Transverse colon (tissue), 4 donors: ENCODE results near the gene LRP8. TPM values are rescaled to one million over a fixed set of nuclear protein-coding genes. Genes with fewer than 3 reads are reported as not detected.

Source experiments
- DNase-seq: peaks from one replicate; pipeline ENCODE4 v3.0.0-alpha.2; 2019
- H3K27ac ChIP-seq, 4 donors: fragments of 200-600 bp; sonication (generic); 2 replicates each; pipeline ENCODE4 v1.5.1; 2016 to 2018; ENCODE audit warnings: inconsistent platforms in 4 of 4
- H3K27me3 ChIP-seq: fragments of 200-600 bp; sonication (generic); 2 replicates; pipeline ENCODE4 v1.5.1; 2017; ENCODE audit warnings: inconsistent platforms
- H3K36me3 ChIP-seq, 4 donors: fragments of 200-600 bp; sonication (generic); 2 replicates each; pipeline ENCODE4 v1.5.1; 2017 to 2019; ENCODE audit warnings: inconsistent platforms in 4 of 4
- H3K4me1 ChIP-seq, 4 donors: fragments of 200-600 bp; sonication (generic); 2 replicates each; pipeline ENCODE4 v1.5.1; 2017 to 2020; ENCODE audit warnings: inconsistent platforms in 4 of 4
- H3K4me3 ChIP-seq, 4 donors: fragments of 200-600 bp; sonication (generic); 1 replicate in 1 of 4; 2 replicates in 3 of 4; pipeline versions ENCODE4 v1.5.1 to v1.6.1; 2017 to 2019; ENCODE audit warnings: inconsistent platforms in 4 of 4
- H3K9me3 ChIP-seq, 2 donors: fragments of 200-600 bp; sonication (generic); 2 replicates each; pipeline ENCODE4 v1.5.1; 2017 to 2019; ENCODE audit warnings: inconsistent platforms in 2 of 2
- EP300 ChIP-seq: sonication (generic); formaldehyde crosslinking; IDR thresholded peaks from one replicate; pipeline ENCODE4 v1.6.1; 2017; ENCODE audit warnings: antibody characterized with exemption, low read depth
- POLR2A ChIP-seq: fragments of 450-650 bp; IDR thresholded peaks from one replicate; pipeline ENCODE4 v1.6.1; 2016; ENCODE audit warnings: antibody characterized with exemption, mild to moderate bottlenecking, moderate library complexity
- POLR2AphosphoS5 ChIP-seq, 3 donors: sonication (generic); formaldehyde crosslinking; IDR thresholded peaks; one replicate each; pipeline ENCODE4 v1.6.1; 2016; ENCODE audit warnings: antibody characterized with exemption in 3 of 3
- WGBS, 2 donors: methylation state at CpG; one replicate each; pipeline ENCODE4 v1.1.5; 2018; ENCODE audit warnings: low coverage in 1 of 2; 5-methylcytosine and 5-hydroxymethylcytosine counted together
- in situ Hi-C, 4 donors: fragments of 200-750 bp; cut with MboI; loops; one replicate each; pipeline versions ENCODE4 v1.15.0 to v1.15.1; 2017; ENCODE audit warnings: low sequenced_read_pairs in 3 of 4, low pct_ligation_motif_present in 1 of 4, low pct_unique_long_range_greater_than_20kb in 1 of 4
- intact Hi-C: fragments of 100-400 bp; cut with DNase I; formaldehyde crosslinking; loops from one replicate; pipeline ENCODE4 v1.15.1; 2023; ENCODE audit warnings: low total_unique reads
- total RNA-seq, 4 donors: library from RNA; depleted of rRNA; stranded (reverse); fragments of >200 nt; gene quantifications; one replicate each; pipeline ENCODE4 v1.1.0, GENCODE V29; 2016
- TF ChIP-seq, protein P1 (sequence below), 5 experiments: fragments of 200-600 bp in 3 of 5; fragments of 450-650 bp in 2 of 5; sonication (generic) in 3 of 5; IDR thresholded peaks; 1 replicate in 2 of 5; 2 replicates in 3 of 5; pipeline ENCODE4 v1.5.1; 2016 to 2017; ENCODE audit warnings: antibody characterized with exemption in 5 of 5, inconsistent platforms in 3 of 5, mild to moderate bottlenecking in 2 of 5, moderate library complexity in 1 of 5

Gene LRP8
- total RNA-seq, 4 donors from 2014 or later = 0.37 to 10.7 (median 1.4) TPM

DNA sequence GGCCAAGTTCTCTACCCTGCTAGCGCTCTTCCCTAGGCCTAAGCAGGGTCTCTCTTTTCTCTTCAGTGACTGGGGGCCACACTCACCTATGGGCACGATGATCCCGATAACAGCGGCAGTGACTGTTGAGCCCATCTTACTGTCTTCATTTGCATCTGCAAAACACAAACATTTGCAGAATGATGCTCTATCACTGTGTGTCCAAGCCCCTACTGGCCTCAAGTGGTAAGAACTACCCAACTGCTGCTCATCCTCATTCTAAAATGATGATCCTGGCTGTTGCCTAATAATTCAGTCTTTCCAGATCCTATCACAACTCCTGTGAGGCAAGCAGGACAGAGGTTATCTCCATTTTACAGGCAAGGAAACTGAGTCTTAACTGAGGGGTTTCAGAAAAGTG is 72.8 kb downstream of the LRP8 start:
- intact Hi-C loops (no loop called here), in situ Hi-C loops (no loop called here)
- no peak overlapping the region for H3K27ac ChIP-seq
- H3K27me3 ChIP-seq = no peaks in the 10 kb centered on the region
- no peaks in the 10 kb centered on the region for H3K4me1 ChIP-seq
- WGBS, 2 donors = 95 to 100% methylated on average over 4 of the region's 4 CpGs
- no peaks in the 10 kb centered on the region for H3K9me3 ChIP-seq
- DNase-seq = no peak
- H3K36me3 ChIP-seq = no peaks in the 10 kb centered on the region
- no peak overlapping the region for H3K4me3 ChIP-seq
- TF ChIP-seq, protein P1, sequence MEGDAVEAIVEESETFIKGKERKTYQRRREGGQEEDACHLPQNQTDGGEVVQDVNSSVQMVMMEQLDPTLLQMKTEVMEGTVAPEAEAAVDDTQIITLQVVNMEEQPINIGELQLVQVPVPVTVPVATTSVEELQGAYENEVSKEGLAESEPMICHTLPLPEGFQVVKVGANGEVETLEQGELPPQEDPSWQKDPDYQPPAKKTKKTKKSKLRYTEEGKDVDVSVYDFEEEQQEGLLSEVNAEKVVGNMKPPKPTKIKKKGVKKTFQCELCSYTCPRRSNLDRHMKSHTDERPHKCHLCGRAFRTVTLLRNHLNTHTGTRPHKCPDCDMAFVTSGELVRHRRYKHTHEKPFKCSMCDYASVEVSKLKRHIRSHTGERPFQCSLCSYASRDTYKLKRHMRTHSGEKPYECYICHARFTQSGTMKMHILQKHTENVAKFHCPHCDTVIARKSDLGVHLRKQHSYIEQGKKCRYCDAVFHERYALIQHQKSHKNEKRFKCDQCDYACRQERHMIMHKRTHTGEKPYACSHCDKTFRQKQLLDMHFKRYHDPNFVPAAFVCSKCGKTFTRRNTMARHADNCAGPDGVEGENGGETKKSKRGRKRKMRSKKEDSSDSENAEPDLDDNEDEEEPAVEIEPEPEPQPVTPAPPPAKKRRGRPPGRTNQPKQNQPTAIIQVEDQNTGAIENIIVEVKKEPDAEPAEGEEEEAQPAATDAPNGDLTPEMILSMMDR (IDR thresholded peaks at IDR 0.05) = no peak
- TF ChIP-seq EP300 (no peak), POLR2A (no peak), POLR2AphosphoS5 (IDR thresholded peaks at IDR 0.05) (no peak)

GRCh38 chr1:53254011-53254640 is 73.7 kb downstream of the LRP8 start:
- Histone ChIP-seq H3K27ac (no peak overlapping the region), H3K27me3 (no peaks in the 10 kb centered on the region), H3K4me1 (no peaks in the 10 kb centered on the region), H3K9me3 (no peaks in the 10 kb centered on the region), H3K4me3 (no peak overlapping the region), H3K36me3 (no peaks in the 10 kb centered on the region)
- WGBS, 2 donors = 80 to 83% methylated on average over 4 of the region's 4 CpGs
- no peak for DNase-seq
- in situ Hi-C loops (no loop called here), intact Hi-C loops (no loop called here)
- no peak for TF ChIP-seq EP300
- no peak for TF ChIP-seq POLR2A
- TF ChIP-seq, protein P1 (IDR thresholded peaks at IDR 0.05) = no peak
- TF ChIP-seq POLR2AphosphoS5 (IDR thresholded peaks at IDR 0.05) = no peak

GRCh38 chr1:53250325-53250724 is 77.5 kb downstream of the LRP8 start:
- in situ Hi-C loops = no loop called here

GRCh38 chr1:53249706-53250105 is 78.2 kb downstream of the LRP8 start:
- 68 to 94% methylated on average over 2 to 3 of the region's 3 CpGs for WGBS, 2 donors
- DNase-seq = no peak
- H3K27ac ChIP-seq = no peak overlapping the region

More at GRCh38 chr1:53250325-53250724, 77.5 kb downstream of the LRP8 start:
- no peak overlapping the region for H3K4me3 ChIP-seq
- DNase-seq = no peak
- TF ChIP-seq, protein P1 (IDR thresholded peaks at IDR 0.05) = no peak
- TF ChIP-seq EP300 = no peak
- no peak for TF ChIP-seq POLR2A
- no peak for TF ChIP-seq POLR2AphosphoS5 (IDR thresholded peaks at IDR 0.05)
- no peak overlapping the region for H3K27ac ChIP-seq
- no peaks in the 10 kb centered on the region for H3K27me3 ChIP-seq
- no peaks in the 10 kb centered on the region for H3K36me3 ChIP-seq
- no peaks in the 10 kb centered on the region for H3K9me3 ChIP-seq
- WGBS, 2 donors = 80 to 97% methylated on average over 4 of the region's 4 CpGs
- no peaks in the 10 kb centered on the region for H3K4me1 ChIP-seq
- intact Hi-C loops = no loop called here

More at GRCh38 chr1:53249706-53250105, 78.2 kb downstream of the LRP8 start:
- no peaks in the 10 kb centered on the region for H3K36me3 ChIP-seq
- in situ Hi-C loops = no loop called here
- intact Hi-C loops = no loop called here
- H3K4me1 ChIP-seq = no peaks in the 10 kb centered on the region
- no peaks in the 10 kb centered on the region for H3K9me3 ChIP-seq
- TF ChIP-seq POLR2AphosphoS5 (IDR thresholded peaks at IDR 0.05) (no peak), EP300 (no peak), POLR2A (no peak)
- TF ChIP-seq, protein P1 (IDR thresholded peaks at IDR 0.05) = no peak
- H3K4me3 ChIP-seq = no peak overlapping the region
- no peaks in the 10 kb centered on the region for H3K27me3 ChIP-seq
